GM19395 (cell line): ENCODE results near the gene ACO1.
"Not testable (repeated sequence)": the region's sequence is repeated elsewhere in the genome, so short reads cannot be mapped to it uniquely, and the experiment has no call there.

Source experiments
- ATAC-seq: cut with Tn5 transposase; IDR thresholded peaks from one replicate; pipeline ENCODE4 v1.9.1; 2021; ENCODE audit warnings: mild to moderate bottlenecking, moderate library complexity; ENCODE audit not compliant: unreplicated experiment

The ACO1 gene

GRCh38 chr9:32384364-32385151 is at the start of gene ACO1:
ACO1 (plus strand) TSS chr9:32384643; CDS start chr9:32405507, 20,864 bp downstream.
- peak; percentile 94 for ATAC-seq

- no peak for ATAC-seq
These were observed 49.2 kb upstream of the ACO1 start for GRCh38 chr9:32334916-32335895.

- ATAC-seq, result peak; percentile 85
These were observed 45.0 kb upstream of the ACO1 start for GRCh38 chr9:32339424-32339823.

- ATAC-seq, result no peak
These were observed 44.1 kb upstream of the ACO1 start for GRCh38 chr9:32340361-32340760.

- ATAC-seq, result no peak
These were observed 39.8 kb upstream of the ACO1 start for GRCh38 chr9:32344551-32345182.

- ATAC-seq, result no peak
These were observed 39.2 kb upstream of the ACO1 start for GRCh38 chr9:32345243-32345642.

- no peak for ATAC-seq
These were observed 36.9 kb upstream of the ACO1 start for GRCh38 chr9:32347571-32347970.

DNA sequence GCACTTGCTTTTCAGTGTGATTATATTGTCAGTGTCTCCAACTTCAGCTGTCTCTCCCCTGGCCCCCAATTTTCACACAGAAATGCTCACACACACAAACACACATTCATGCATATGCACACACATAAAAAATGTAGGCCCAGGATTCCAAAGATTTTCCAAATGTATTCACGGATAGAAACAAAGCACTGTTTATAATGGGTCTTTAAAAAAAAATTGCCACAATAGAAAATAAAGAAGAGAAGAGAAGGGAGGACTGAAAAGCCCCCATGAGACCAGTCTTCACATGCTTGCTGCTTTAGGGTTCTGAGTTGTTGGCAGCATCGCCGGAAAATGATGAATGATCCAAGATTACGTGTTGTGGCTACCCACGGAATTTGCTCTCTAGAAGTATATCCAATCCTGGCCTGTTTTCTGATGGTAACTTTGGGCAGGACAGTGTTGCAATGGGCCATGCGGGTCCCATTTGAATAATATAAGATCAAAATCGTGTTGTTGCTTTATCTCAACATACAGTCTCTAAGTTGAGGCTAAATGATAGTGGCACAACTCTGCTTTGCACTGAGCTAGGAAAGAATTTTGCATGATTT is 36.2 kb upstream of the ACO1 start:
- ATAC-seq, result no peak

GRCh38 chr9:32349013-32349412 is 35.4 kb upstream of the ACO1 start:
- ATAC-seq, result no peak

- ATAC-seq, result no peak
These were observed 33.8 kb upstream of the ACO1 start for GRCh38 chr9:32350682-32351081.

DNA sequence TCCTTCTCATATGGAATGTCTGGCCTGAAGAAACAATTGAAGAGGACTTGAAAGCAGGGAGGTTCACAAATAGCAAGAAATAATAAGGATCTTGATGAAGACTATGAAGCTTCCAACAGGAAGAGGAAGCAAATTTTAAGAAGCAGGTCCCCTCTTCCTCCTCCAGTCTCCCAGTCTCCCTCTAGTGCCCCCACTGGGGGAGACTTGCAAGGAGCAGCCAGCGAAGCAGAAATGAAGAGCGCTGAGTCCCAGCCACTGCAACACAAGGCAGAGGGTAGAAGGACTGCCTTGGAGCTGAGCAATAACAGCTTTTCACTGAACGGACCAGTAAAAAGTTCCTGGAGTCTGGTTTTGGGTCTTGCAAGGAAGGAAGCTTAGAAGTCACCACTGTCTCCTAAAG is 32.6 kb upstream of the ACO1 start:
- ATAC-seq, result no peak

GRCh38 chr9:32353476-32353875 is 31.0 kb upstream of the ACO1 start:
- ATAC-seq, result not testable (repeated sequence)

- no peak for ATAC-seq
These were observed 25.0 kb upstream of the ACO1 start for GRCh38 chr9:32359452-32359851.

DNA sequence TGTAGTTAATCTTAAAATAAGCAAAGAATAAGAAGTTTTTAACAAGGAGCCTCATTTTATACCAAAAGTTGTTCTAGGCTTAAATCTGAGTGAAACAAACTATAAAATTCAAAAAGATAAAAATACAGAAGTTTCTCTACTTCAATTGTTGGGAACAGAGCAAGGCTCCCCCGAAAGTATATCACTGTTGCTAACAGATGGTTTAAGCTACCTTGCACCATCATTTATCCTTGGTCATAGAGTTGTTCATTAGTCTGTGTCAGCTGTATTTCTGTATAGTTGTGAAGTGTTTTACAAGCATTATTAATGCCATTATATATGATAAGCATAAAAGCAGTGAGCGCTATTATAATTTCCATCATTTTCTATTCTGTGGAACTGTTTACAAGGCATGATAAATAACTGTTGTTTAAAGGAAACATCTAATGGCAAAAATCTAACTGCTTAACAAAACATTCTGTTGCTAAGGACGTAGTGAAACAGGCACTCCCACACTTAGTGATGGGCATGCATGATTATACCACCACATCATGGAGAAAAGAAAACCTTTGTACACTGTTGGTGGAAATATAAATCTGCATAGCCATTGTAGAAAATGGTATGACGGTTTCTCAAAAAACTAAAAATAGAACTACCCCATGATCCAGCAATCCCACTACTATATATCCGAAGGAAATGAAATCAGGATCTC is 23.3 kb upstream of the ACO1 start:
- ATAC-seq, result no peak

DNA sequence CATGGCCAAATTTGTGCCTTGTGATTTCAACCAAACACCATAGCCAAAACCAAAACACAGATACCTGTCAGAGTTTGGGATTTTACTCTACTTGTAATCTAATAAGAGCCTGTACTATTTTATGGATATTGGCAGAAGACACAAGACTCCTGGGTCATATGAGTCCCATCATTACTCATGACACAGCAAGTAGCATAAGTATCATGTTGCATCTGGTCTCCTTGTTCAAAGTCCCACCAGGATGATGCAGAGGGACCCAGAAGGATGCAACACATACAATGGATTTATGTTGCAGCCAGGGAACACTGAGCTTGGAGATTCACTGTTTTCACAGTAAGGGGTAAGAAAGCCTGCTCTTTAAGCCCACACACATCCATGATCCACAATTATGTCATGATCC is 13.2 kb upstream of the ACO1 start:
- no peak for ATAC-seq

DNA sequence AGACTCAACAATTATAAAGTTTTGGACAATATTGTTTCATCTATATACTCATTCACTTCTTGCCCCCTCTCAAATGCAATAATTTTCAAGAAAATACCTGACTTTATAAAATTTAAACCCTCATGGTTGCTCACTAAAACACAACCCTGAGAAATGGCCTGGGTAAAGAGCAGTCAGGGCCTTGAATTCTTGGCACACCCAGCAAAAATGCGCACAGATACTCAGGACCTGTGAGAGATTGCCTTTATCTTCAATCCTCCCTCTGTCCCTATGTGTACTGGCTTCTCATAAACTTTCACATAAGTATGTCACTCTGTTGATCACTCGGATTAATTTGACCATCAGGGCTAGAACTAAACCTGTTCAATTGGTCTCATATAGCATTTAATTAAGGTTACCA is 12.8 kb upstream of the ACO1 start:
- no peak for ATAC-seq

- no peak for ATAC-seq
These were observed 8.2 kb upstream of the ACO1 start for GRCh38 chr9:32376285-32376684.

- ATAC-seq, result peak; percentile 83
These were observed 5.9 kb upstream of the ACO1 start for GRCh38 chr9:32378496-32378895.

GRCh38 chr9:32378993-32379729 is 5.3 kb upstream of the ACO1 start:
- ATAC-seq, result peak; percentile 85

- no peak for ATAC-seq
These were observed 3.5 kb upstream of the ACO1 start for GRCh38 chr9:32380944-32381343.
